ENCODE data around the gene SLC34A1. TPM values are rescaled to one million over a fixed set of nuclear protein-coding genes. Genes with fewer than 3 reads are reported as not detected.

Gene SLC34A1
- total and polyA plus RNA-seq, 2 of the 13 experiments (the other 11 are each of a cell fraction or from before 2014, with no cell fraction given): 0.03 to 0.20 TPM

- TF ChIP-seq TCF12 (IDR thresholded peaks at IDR 0.05) (no peak), TCF12 (CRISPR knock-in tag; IDR thresholded peaks at IDR 0.05) (no peak), ZNF713 (CRISPR knock-in tag; IDR thresholded peaks at IDR 0.05) (no peak), HIC2 (CRISPR knock-in tag; IDR thresholded peaks at IDR 0.05; ENCODE audit: low read depth) (no peak)
Measured at GRCh38 chr5:177410575-177410974, 26.3 kb downstream of the SLC34A1 start (continued).

DNA sequence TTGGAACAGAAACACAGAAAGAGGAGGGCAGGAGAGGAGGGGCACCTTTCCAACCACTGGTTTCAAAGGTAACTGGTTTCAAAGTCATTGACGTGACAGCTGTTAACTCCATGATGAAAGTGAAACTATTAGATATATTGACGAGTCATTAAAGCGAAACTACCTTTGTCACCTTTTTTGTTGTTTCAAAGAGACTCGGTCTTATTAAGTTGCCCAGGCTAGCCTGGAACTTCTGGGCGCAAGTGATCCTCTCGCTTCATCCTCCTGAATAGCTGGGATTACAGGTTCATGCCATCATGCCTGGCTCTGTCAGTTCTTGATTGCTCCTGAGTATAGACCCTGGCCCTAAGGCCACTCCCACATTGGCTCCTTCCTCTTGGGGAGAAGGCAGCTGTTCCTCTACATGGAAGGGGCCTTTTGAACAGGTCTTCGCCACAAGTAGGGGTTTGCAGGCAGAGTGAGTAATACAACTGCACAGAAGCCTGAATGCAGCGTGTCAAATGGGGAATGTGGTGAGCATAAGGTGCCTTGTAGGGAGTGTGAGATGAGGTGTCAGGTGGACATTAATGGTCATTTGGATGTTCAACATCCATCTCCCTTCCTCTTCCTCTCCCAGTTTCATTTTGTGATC is 28.5 kb downstream of the SLC34A1 start:
- Histone ChIP-seq H3K4me3 (replicated peaks in 1 of 3; ENCODE audit: insufficient read depth in 1 of 3, low read depth in 2 of 3, low read length in 3 of 3) (peak overlapping the region in 2 of 3 experiments; percentile 8 to 18; a peak in 1 of 6 replicates), H3K27me3 (ENCODE audit: control insufficient read depth in 1 of 2, insufficient read depth in 2 of 2, low read length in 2 of 2) (0 out of 5 replicates have a peak, but pooled peaks cover 0 to 9% of the 10 kb centered on the region in 2 experiments), H3K4me1 (ENCODE audit: insufficient read depth, low read length) (peaks cover 42% of the 10 kb centered on the region), H3K36me3 (replicated peaks in 1 of 2; ENCODE audit: control insufficient read depth in 1 of 2, insufficient read depth in 2 of 2, low read length in 2 of 2) (no peaks in the 10 kb centered on the region), H4K20me1 (ENCODE audit: insufficient read depth, low read length) (no peaks in the 10 kb centered on the region), H3K9me3 (ENCODE audit: low read length) (no peaks in the 10 kb centered on the region), H3K27ac (ENCODE audit: extremely low read length, insufficient read depth, low read length) (no peak overlapping the region), H3K4me2 (ENCODE audit: low read depth, low read length) (peak overlapping the region; percentile 55), H3K79me2 (ENCODE audit: insufficient read depth, low read length) (no peaks in the 10 kb centered on the region), H3K9ac (ENCODE audit: insufficient read depth, low read depth, low read length) (no peak overlapping the region), H2AFZ (ENCODE audit: low read length) (peak overlapping the region; percentile 56)
- ATAC-seq (no peak), FAIRE-seq (no peak), DNase-seq (ENCODE audit: low spot score) (no peak)
- BruUV-seq (replicated peaks): no TSS peak
- TF ChIP-seq HNRNPH1 (optimal IDR thresholded peaks at IDR 0.05; ENCODE audit: low read depth, low read length) (no peak), HIC2 (CRISPR knock-in tag; IDR thresholded peaks at IDR 0.05; ENCODE audit: low read depth) (no peak), ZEB1 (IDR thresholded peaks at IDR 0.05; ENCODE audit: insufficient replicate concordance, low read depth) (no peak), ZNF550 (CRISPR knock-in tag; IDR thresholded peaks at IDR 0.05; ENCODE audit: borderline replicate concordance) (no peak), SOX6 (IDR thresholded peaks at IDR 0.05) (no peak), SOX6 (CRISPR knock-in tag; IDR thresholded peaks at IDR 0.05) (no peak), MTA3 (CRISPR knock-in tag; IDR thresholded peaks at IDR 0.05) (no peak)
- ChIA-PET POLR2A (interaction anchor here (0.8 to 1.3 kb wide), 3 partner anchors 11 to 34 kb away, joined by 3 read pairs; partner anchors contain the start of gene GRK6), CTCF (ENCODE audit: low intra/inter-chr PET ratio, low total read pairs) (no interaction called here)
- intact Hi-C loops (cut with micrococcal nuclease; ENCODE audit: unreplicated experiment) (no loop called here), in situ Hi-C loops (cut with HindIII; ENCODE audit: extremely low pct_ligation_motif_present, low pct_unique_long_range_greater_than_20kb) (no loop called here)
- 30% methylated on average over 8 of the region's 8 CpGs for WGBS (ENCODE audit: low lambda C conversion rate)
